Smooth muscle cell (in vitro differentiated cells): ENCODE measurements around the gene PARD3B. TPM values are rescaled to one million over a fixed set of nuclear protein-coding genes. Genes with fewer than 3 reads are reported as not detected.

ENCODE experiments used
- DNase-seq: peaks from one replicate; lab custom pipeline; 2025; ENCODE audit not compliant: unreplicated experiment; lab: John Stamatoyannopoulos, UW
- H2AFZ ChIP-seq: fragments of 200-600 bp; sonication (generic); 2 replicates; pipeline ENCODE4 v1.6.0; 2016; ENCODE audit warnings: antibody characterized with exemption, low read depth, mild to moderate bottlenecking
- H3F3A ChIP-seq: fragments of 200-600 bp; sonication (generic); 2 replicates; pipeline ENCODE4 v1.6.0; 2017; ENCODE audit warnings: antibody characterized with exemption, low read depth
- H3K27ac ChIP-seq: fragments of 200-600 bp; sonication (generic); 2 replicates; pipeline ENCODE4 v1.5.1; 2016; ENCODE audit warnings: low read depth, mild to moderate bottlenecking
- H3K27me3 ChIP-seq: fragments of 200-600 bp; sonication (generic); 2 replicates; pipeline ENCODE4 v1.6.1; 2016; ENCODE audit warnings: low read depth, mild to moderate bottlenecking
- H3K36me3 ChIP-seq: fragments of 200-600 bp; sonication (generic); 2 replicates; pipeline ENCODE4 v1.5.1; 2016; ENCODE audit warnings: low read depth
- H3K4me1 ChIP-seq: fragments of 200-600 bp; sonication (generic); 2 replicates; pipeline ENCODE4 v1.5.1; 2016; ENCODE audit warnings: low read depth
- H3K4me2 ChIP-seq: fragments of 200-600 bp; sonication (generic); 2 replicates; pipeline ENCODE4 v1.6.0; 2016; ENCODE audit warnings: mild to moderate bottlenecking
- H3K4me3 ChIP-seq: fragments of 200-600 bp; sonication (generic); 2 replicates; pipeline ENCODE4 v1.5.1; 2016; ENCODE audit warnings: mild to moderate bottlenecking
- H3K79me2 ChIP-seq: fragments of 200-600 bp; sonication (generic); 2 replicates; pipeline ENCODE4 v1.6.0; 2016; ENCODE audit warnings: low read depth, mild to moderate bottlenecking
- H3K9ac ChIP-seq: fragments of 200-600 bp; sonication (generic); 2 replicates; pipeline ENCODE4 v1.6.0; 2016; ENCODE audit warnings: low read depth
- H3K9me3 ChIP-seq: fragments of 200-600 bp; sonication (generic); replicated peaks from 2 replicates; pipeline ENCODE4 v1.5.1; 2016; ENCODE audit warnings: low read depth
- H4K20me1 ChIP-seq: fragments of 200-600 bp; sonication (generic); 2 replicates; pipeline ENCODE4 v1.6.0; 2016; ENCODE audit warnings: low read depth
- CTCF ChIP-seq: fragments of 200-600 bp; sonication (generic); IDR thresholded peaks from 2 replicates; pipeline ENCODE4 v1.5.1; 2017; ENCODE audit warnings: borderline replicate concordance, mild to moderate bottlenecking, antibody characterized with exemption; ENCODE audit not compliant: insufficient read depth, poor library complexity, severe bottlenecking
- WGBS: methylation state at CpG from one replicate; pipeline ENCODE4 v1.1.7; 2016; ENCODE audit warnings: low lambda C conversion rate; 5-methylcytosine and 5-hydroxymethylcytosine counted together
- polyA plus RNA-seq: library from polyadenylated mRNA; unstranded; fragments of >200 nt; fragmentation: Nextera tagmentation; extraction: Ambion mirVana; gene quantifications from 2 replicates; pipeline ENCODE4 v1.2.1, GENCODE V29; 2016
- total RNA-seq: library from RNA; depleted of rRNA; stranded (reverse); fragments of >200 nt; gene quantifications from 2 replicates; pipeline ENCODE4 v1.2.3, GENCODE V29; 2014

Gene PARD3B
- total and polyA plus RNA-seq, 2 experiments from 2014 or later = 3.3 to 12.2 TPM

GRCh38 chr2:205190528-205190927, 645.3 kb downstream of the PARD3B start:
- no peak overlapping the region for H2AFZ ChIP-seq
- no peak overlapping the region for H3K9ac ChIP-seq
- DNase-seq = no peak
- H3K79me2 ChIP-seq = no peaks in the 10 kb centered on the region
- H3K4me1 ChIP-seq = no peaks in the 10 kb centered on the region
- no peak overlapping the region for H3K27ac ChIP-seq
- H3K4me2 ChIP-seq = no peak overlapping the region
- H3K27me3 ChIP-seq = no peaks in the 10 kb centered on the region
- H3K4me3 ChIP-seq = no peak overlapping the region
- no peak for TF ChIP-seq CTCF
- H3K9me3 ChIP-seq = no peaks in the 10 kb centered on the region
- no peaks in the 10 kb centered on the region for H4K20me1 ChIP-seq
- H3K36me3 ChIP-seq = no peaks in the 10 kb centered on the region
- no peaks in the 10 kb centered on the region for H3F3A ChIP-seq
- 95% methylated on average over 2 of the region's 2 CpGs for WGBS

GRCh38 chr2:205193125-205193835, 648.0 kb downstream of the PARD3B start:
- TF ChIP-seq CTCF = no peak
- H3K27ac ChIP-seq = no peak overlapping the region
- no peak overlapping the region for H3K4me3 ChIP-seq
- no peaks in the 10 kb centered on the region for H3K36me3 ChIP-seq
- no peaks in the 10 kb centered on the region for H3K9me3 ChIP-seq
- H3K79me2 ChIP-seq = no peaks in the 10 kb centered on the region
- H3K4me1 ChIP-seq = no peaks in the 10 kb centered on the region
- 63% methylated on average over 5 of the region's 5 CpGs for WGBS
- no peak overlapping the region for H2AFZ ChIP-seq
- no peaks in the 10 kb centered on the region for H3F3A ChIP-seq
- no peak overlapping the region for H3K9ac ChIP-seq
- H3K4me2 ChIP-seq = no peak overlapping the region
- DNase-seq = no peak
- H4K20me1 ChIP-seq = no peaks in the 10 kb centered on the region
- H3K27me3 ChIP-seq = no peaks in the 10 kb centered on the region

- no peaks in the 10 kb centered on the region for H3K79me2 ChIP-seq
- no peaks in the 10 kb centered on the region for H3K36me3 ChIP-seq
- H3K4me3 ChIP-seq = no peak overlapping the region
- WGBS = 95% methylated on average over 4 of the region's 4 CpGs
- TF ChIP-seq CTCF = no peak
- no peak overlapping the region for H2AFZ ChIP-seq
- H3K27ac ChIP-seq = no peak overlapping the region
- no peak for DNase-seq
- H3F3A ChIP-seq = no peaks in the 10 kb centered on the region
- H3K27me3 ChIP-seq = no peaks in the 10 kb centered on the region
- no peaks in the 10 kb centered on the region for H3K9me3 ChIP-seq
- no peak overlapping the region for H3K9ac ChIP-seq
- H4K20me1 ChIP-seq = no peaks in the 10 kb centered on the region
- no peak overlapping the region for H3K4me2 ChIP-seq
- no peaks in the 10 kb centered on the region for H3K4me1 ChIP-seq
Observed at GRCh38 chr2:205193836-205194228, 648.6 kb downstream of the PARD3B start.

GRCh38 chr2:205197468-205198139, 652.3 kb downstream of the PARD3B start:
- no peak overlapping the region for H2AFZ ChIP-seq
- H3K27me3 ChIP-seq = no peaks in the 10 kb centered on the region
- H4K20me1 ChIP-seq = no peaks in the 10 kb centered on the region
- H3K79me2 ChIP-seq = no peaks in the 10 kb centered on the region
- DNase-seq = no peak
- H3K27ac ChIP-seq = no peak overlapping the region
- H3K9me3 ChIP-seq = no peaks in the 10 kb centered on the region
- no peaks in the 10 kb centered on the region for H3K36me3 ChIP-seq
- H3F3A ChIP-seq = no peaks in the 10 kb centered on the region
- no peaks in the 10 kb centered on the region for H3K4me1 ChIP-seq
- H3K9ac ChIP-seq = no peak overlapping the region
- TF ChIP-seq CTCF = no peak
- no peak overlapping the region for H3K4me2 ChIP-seq
- H3K4me3 ChIP-seq = no peak overlapping the region
